Activated gamma-delta T cell treated with anti-CD3 and anti-CD28 coated beads, Interleukin-2, amount 50 U/mL, for 16 hours (primary cell): Measurements from ENCODE around the gene ABCA6.
"Not testable (repeated sequence)": the region's sequence is repeated elsewhere in the genome, so short reads cannot be mapped to it uniquely, and the experiment has no call there.

Experiments
- DNase-seq: peaks from one replicate; pipeline ENCODE4 v3.0.0-alpha.2; 2020; ENCODE audit warnings: low read depth

The ABCA6 gene

DNA sequence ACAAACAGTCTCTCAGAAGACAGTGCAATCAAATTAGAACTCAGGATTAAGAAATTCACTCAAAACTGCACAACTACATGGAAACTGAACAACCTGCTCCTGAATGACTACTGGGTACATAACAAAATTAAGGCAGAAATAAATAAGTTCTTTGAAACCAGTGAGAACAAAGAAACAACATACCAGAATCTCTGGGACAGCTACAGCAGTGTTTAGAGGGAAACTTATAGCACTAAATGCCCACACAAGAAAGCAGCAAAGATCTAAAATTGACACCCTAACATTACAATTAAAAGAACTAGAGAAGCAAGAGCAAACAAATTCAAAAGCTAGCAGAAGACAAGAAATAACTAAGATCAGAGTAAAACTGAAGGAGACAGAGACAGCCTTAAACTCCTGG is 68.3 kb downstream of the ABCA6 start:
- DNase-seq: not testable (repeated sequence)

DNA sequence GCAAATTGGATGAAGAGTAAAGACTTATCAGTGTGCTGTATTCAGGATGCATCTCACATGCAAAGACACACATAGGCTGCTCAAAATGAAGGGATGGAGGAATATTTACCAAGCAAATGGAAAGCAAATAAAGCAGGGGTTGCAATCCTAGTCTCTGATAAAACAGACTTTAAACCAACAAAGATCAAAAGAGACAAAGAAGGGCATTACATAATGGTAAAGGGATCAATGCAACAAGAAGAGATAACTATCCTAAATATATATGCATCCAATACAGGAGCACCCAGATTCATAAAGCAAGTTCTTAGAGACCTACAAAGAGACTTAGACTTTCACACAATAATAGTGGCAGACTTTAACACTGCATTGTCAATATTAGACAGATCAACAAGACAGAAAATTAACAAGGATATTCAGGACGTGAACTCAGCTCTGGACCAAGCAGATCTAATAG is 68.9 kb downstream of the ABCA6 start:
- not testable (repeated sequence) for DNase-seq

DNA sequence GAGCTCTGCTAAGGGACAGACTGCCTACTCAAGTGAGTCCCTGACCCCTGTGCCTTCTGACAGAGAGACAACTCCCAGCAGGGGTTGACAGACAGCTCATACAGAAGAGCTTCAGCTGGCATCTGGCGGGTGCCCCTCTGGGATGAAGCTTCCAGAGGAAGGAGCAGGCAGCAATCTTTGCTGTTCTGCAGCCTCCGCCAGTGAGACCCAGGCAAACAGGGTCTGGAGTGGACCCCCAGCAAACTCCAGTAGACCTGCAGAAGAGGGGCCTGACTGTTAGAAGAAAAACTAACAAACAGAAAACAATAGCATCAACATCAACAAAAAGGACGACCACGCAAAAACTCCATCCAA is 70.5 kb downstream of the ABCA6 start:
- not testable (repeated sequence) for DNase-seq

DNA sequence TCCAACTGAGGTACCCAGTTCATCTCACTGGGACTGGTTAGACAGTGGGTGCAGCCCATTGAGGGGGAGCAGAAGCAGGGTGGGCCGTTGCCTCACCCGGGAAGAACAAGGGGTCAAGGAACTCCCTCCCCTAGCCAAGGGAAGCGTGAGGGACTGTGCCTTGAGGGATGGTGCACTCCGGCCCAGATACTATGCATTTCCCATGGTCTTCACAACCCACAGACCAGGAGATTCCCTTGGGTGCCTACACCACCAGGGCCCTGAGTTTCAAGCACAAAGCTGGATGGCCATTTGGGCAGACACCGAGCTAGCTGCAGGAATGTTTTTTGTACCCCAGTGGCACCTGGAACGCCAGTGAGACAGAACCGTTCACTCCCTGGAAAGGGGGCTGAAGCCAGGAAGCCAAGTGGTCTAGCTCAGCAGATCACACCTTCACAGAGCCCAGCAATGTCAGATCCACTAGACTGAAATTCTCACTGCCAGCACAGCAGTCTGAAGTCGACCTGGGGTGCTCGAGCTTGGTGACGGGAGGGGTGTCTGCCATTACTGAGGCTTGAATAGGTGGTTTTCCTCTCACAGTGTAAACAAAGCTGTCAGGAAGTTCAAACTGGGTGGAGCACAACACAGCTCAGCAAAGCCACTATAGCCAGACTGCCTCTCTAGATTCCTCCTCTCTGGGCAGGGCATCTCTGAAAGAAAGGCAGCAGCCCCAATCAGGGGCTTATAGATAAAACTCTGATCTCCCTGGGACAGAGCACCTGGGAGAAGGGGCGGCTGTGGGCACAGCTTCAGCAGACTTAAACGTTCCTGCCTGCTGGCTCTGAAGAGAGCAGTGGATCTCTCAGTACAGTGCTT is 71.1 kb downstream of the ABCA6 start:
- DNase-seq: not testable (repeated sequence)

DNA sequence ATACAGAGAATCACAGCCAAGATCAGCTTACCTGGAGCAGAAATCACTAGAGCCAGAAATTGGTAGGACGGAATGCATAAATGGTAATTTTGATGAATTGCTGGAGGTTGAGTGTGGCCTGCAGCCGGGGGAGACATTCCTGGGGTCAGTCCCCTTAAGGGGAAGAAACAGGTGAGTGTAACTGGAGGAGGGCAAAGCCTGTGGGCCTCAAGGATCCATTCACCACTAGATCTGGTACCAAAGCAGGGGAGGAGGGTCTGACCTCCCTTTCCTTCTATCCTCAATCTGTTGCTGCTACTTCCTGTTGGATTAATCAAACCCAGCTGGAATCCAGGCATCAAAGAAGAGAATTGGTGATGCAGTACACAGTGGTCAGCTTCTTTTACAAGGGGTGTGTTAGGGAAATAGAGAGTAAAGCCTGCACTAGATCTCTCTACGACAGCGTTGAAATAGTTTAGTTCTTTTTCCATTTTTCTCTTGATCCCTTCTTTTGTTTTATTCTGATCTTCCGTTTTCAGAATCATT is 72.4 kb downstream of the ABCA6 start:
- no peak for DNase-seq

DNA sequence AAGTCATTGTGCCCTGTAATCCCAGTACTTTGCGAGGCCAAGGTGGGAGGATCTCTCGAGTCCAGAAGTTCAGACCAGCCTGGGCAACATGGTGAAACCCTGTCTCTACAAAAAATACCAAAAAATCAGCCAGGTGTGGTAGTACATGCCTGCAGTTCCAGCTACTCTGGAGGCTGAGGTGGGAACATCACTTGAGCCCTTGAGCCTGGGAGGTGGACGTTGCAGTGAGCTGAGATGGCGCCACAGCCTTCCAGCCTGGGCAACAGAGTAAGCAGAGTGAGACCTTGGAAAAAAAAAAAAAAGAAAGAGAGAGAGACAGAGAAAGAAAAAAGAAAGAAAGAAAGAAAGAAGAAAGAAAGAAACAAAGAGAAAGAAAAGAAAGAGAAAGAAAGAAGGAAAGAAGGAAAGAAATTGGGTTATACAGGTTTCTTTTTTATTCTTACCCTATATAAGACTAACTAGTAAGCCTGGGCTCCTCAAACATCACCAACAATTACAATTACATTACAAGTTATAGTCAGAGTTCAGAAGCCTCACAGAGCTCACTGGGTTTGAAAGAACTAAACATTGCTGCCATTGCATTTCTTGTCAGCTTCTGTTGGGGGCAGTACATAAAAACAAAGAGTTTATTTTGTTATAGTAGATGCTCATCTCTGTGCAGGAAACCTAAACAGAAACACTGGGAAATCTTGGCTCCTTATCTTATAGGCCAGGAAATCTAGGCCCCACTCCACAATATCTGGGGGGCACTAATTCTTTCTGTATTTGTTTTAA is 74.2 kb downstream of the ABCA6 start:
- no peak for DNase-seq

DNA sequence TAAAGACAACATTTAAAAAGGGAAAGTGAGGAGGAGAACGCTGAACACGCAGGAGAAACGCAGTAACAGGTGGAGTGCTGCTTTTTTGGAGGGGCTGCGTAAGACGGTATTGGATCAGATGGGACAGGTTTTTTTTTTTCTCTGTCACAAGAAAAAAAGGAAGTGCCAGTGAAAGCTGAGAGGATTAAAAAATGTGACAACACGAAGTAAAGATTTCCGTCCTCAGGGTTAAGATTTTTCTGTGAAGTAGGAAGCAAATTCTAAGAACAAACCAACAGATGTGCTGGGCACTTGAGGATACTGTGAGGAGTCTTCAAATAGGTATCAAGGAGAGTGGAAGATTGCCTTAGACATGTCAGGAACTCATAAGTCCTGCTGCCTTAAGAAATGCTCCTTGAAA is 75.2 kb downstream of the ABCA6 start:
- no peak for DNase-seq

DNA sequence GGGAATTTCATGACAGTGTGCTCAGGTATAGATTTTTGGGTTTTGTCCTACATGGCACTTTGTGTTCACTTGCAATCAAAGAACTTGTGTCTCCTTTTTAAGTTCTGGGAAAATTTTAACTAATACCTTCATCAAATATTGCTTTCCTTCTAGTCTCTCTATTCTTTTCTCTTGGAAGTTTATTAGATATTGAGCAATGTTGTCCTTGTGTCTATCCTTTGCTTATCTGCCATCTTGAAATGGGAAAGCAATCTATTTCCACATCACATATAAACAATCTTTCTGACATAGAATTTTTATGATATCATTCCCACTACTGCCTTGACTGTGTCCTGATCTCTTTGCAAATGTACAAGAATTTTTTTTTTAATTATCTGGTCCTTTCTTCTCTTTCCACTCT is 76.6 kb downstream of the ABCA6 start:
- no peak for DNase-seq

DNA sequence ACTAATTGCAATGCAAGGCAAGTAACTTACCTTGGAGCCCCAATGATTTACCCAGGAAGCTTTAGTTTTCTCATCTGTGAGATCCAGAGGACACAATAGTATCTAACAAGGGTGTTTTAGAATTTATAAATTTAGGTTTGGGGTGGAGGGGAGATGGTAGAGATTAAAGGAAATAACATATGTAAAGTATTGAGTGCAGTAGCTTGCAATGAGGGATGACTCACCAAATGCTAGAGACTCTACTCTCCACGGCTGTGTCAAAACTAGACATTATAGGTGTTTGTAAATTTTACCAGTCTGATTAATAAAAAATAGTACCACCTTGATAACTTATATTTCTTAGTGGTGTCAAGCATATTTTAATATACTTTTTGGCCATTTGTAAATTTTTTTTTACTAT is 77.2 kb downstream of the ABCA6 start:
- no peak for DNase-seq

DNA sequence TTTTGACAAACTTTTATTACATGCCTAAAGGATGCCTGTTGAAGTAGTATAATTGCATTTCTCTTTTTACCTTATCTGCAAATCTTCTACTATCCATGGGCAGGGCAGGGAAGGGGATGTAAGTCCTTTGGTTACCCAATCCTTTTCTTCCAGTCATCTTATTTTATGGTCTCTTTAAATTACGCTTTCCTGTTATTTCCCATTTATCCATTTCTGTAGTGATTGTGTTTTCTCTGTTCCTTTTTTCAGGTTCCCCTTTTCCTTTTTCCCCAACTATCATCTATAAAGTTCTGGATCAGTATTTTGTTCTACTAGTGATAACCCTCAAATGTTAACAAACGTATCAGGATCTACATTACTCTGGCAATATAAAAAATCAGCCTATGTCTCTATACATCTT is 77.7 kb downstream of the ABCA6 start:
- no peak for DNase-seq

DNA sequence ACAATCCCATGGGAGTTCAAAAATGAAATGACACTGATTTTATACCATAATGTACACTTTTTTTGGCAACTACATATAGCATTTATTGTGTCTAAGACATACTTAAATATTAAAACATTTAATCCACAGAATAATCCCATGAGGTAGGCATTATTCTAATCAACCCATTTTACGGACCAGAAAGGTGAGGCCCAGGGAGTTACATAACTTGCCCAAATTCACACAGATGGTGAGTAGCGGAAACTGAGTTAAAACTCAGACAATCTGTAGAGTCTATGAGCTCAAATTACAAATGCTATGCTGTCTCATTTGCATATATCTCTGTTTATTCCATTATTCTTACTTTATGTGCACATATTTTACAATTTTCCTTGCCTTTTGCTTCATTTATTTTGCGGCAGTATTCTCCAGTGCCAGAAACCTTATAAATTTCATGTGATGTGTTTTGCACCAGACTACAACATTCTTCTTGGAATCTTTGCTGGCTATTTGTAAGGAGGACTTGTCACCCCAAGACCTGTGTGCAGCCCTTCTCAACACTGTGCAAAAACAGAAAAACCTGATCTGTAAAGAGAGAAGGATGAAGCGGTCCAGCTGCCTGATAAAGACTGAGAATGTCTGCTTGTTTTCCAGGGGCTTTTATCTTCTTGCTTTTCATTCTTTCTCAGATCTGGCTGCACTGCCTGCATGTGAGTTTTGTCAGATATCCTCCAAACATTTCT is 78.7 kb downstream of the ABCA6 start:
- no peak for DNase-seq

DNA sequence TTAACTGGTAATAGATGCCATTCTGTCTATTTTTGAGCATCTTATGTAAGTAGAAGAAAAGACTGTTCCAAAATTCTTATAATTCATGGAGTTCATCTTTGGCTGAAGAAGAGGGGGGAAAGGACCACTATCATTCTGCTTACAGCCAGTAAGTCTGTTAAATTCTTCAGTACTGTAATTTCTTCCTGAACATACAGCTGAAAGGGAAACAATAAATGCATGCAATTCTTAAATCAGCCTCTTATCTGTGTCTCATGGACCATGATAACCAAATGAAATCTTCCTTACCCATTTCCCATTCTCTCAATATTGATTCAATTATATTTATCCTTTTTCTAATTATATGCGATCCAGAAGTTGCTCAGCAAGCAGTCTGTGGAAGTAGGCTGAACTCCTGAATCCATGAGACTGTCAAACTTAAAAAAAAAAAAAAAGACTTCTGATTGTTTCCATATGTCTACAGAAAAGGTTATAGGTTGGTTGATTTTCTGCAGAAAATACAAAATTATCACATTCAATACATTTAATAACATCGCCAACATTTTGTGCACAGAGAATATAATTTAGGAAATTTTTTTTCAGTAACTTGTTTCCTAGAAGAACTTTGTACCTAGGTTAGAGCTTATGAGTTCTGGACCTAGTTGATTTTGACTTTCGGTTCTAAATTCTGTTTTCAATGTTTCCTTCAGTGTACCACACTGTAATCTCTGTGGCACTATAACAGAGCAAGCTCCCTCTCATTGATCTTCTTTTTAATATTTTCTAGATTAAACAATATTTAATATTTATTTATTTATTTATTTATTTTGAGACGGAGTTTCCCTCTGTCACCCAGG is 79.8 kb downstream of the ABCA6 start:
- no peak for DNase-seq

DNA sequence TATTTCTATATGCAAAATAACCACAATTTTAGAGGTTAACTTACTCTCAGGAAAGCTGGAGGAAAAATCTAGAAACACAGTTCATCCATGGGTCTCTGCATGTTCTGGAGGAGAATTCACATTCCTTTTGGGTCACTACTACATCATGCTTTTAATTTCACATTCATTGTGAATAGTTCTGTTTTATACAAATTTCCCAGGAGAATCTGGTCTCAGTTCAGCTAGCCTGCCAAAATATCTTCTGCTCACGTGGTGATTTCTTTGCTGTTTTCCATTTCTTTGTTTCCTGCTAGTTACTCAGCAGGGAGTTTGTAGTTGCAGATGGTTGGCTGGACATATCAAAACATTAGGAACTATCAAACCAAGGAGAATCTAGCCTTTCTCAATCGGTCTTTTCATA is 80.9 kb downstream of the ABCA6 start, which contains the start of gene ABCA9:
TSS of gene ABCA9 (minus strand) at position 106 of the 400 bp plus-strand sequence. CDS start 9,801 bp downstream, outside the sequence.
- no peak for DNase-seq

DNA sequence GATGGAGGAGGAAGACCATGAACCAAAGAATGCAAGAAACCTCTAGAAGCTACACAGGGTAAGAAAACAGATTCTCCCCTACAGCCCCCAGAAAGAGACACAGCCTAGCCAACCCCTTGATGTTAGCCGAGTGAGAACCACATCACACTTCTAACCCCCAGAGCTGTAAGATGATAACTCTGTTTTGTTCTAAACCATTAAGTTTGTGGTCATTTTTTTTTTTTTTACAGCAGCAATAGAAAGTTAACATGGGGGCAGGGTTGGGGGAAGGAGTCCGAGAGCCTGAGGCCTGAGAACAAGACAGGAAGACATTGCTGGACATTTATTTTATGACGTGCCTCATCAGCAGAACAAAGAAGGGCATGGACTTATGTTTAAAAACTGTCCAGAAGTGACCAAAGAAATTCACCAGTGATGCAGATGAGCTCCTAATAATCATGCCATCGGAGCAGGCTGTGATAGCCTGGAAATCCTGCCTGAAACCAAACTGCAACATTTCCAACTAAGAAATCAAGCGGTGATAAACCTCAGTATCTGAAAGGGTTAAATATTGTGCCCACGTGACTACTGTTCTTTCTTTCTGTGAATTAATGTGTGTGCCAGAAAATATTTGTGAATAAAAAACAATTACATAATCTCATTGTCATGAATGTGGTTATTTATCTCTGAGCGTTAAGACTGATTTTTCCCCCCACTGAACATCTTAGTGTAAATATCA is 82.1 kb downstream of the ABCA6 start:
- DNase-seq: no peak

DNA sequence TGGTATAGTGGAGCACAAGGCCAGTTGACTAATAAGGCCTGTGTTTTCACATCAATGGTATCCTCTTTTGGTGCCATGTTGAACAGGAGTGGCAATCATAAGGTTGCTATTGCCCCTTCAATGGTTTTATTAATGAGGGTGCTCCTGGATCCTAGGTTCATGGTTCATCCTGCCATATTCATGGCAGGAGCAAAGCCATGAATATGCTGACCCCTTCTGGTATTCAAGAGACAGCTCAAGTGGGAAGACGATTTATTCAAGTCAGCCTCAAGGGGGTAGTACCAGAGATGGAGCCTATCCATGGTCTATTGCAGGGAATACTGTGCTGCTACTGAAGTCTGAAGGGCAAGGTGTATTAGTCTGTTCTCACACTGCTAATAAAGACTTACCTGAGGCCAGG is 83.5 kb downstream of the ABCA6 start:
- no peak for DNase-seq

DNA sequence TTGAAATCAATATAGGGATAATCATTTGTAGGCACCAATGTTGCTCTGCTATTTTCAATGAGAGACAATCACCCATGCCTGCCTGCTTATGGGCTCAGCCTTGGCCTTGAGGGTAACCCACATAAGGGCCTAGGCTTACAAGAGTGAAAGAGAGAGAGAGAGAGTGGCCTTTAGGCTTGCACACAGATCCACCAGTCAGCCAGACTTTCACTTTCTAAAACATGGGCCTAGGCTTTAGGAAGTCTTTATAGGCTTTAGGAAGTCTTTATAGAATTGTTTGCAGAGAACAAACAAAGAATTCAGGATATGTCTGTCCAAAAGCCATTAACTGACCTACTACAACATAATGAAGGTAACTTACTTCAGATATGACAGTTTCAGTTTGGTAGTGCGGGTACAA is 84.4 kb downstream of the ABCA6 start:
- no peak for DNase-seq

DNA sequence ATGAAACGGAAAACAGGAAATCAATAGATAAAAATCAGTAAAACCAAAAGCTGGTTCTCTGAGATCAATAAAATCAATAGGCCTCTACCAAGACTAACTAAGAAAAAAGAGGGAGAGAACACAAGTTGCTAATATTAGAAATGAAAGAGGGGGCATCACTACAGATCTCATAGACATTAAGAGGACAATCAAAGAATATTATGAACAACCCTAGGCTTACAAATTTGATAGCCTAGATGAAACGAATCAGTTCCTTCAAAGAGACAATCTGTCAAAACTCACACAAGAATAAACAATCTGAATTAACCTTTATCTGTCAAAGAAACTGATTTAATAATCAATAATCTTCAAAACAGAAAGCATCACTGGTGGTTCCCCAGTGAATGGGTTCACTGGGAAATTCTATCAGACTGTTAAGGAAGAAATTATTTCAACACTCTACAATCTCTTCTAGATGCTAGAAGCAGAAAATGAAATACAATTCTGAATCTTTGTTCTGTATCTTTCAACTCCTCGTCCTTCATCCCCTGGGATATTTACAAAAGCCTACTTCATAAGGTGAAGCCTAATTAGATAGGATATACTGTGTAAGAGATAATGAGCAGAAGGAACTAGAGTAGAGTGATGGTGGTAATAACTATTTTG is 85.4 kb downstream of the ABCA6 start:
- no peak for DNase-seq

DNA sequence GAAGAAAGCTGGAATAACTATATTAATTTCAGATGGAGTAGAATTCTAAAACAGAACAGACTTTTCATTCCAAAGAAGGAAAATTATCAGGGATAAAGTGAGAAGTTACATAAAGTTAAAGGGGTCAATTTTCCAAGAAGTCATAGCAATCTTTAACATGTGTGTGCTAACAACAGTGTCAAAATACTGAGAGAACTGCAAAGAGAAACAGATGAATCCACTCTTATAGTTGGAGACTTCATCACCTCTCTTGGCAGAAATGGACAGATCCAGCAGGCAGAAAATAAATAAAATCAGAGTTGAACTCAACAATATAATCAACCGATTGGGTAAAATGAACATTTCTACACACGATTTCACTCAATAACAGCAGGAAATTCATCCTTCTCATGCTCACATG is 86.4 kb downstream of the ABCA6 start:
- DNase-seq: no peak

DNA sequence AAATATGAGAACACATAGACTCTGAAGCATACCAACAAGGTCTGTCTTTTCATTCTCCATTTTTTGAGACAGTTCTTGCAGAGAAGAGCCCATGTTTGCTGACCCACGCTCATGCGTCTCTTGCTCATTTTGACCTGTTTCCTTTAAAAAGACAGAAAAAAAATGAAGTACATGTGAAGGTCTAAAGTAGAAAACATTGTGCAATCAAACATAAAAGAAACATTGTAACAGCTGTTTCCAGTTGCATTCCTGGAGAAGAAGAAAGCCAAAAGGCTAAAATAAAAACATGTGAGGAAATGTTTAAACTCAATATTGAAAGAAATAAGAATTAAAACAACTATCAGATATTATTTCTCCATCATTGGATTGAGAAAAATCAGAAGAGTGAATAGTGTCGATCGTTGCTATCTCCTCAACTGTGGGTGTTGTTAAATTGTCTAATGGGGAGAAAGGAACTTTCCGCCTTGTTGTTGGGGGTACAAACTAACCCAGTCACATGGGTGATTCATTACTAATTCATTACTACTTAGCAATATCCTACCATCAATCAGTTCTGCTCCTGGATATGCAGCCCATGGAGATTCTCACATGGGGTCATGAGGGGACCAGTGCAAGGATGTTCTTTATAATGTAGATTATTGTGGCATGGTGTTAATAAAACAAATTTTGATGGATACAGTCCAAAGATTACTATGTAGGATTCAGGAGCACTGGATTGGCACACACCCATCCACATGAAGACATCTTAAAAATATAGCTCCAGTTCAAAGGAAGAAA is 90.5 kb downstream of the ABCA6 start:
- no peak for DNase-seq
